ENCODE data around the gene DPP6. TPM values are rescaled to one million over a fixed set of nuclear protein-coding genes. Genes with fewer than 3 reads are reported as not detected.

DPP6 gene
- total and polyA plus RNA-seq, 9 of the 15 experiments (the other 6 are each of a cell fraction or from before 2014, with no cell fraction given), result not detected

DNA sequence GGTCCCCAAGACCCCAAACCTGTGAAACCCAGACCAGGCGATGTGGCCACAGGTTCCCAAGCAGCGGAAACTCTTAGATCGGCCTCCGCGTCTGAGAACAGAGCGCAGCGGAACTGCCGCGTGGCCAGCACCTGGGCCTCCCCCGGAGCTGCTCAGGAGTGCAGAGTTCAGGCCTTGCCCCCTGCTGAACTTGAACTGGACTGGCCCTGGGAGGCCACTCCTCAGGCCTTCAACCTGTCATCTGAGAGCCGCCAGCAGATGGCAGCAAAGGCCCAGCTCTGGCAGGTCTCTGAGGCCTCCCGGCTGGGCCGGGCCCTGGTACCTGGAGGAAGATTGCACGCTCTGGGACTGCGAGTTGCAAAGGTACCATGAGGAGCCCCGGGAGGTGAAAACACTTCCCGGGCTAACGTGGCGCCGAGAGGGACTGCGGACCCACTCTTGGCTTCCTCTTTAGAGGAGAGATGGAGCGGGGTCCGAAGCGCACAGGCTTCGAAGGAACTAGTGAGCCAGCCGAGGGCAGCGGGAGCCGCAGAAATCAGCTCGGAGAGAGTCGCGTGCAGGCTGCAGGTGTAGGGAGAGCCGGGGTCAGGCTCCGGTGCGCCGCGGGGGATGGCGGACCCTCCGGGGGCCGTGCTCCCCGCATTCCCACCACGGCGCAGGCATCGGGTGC, 861.6 kb downstream of the DPP6 start:
- DNase-seq (ENCODE audit: extremely low read depth in 1 of 4, low spot score in 3 of 4), result peak; percentile 87 to 97 (median 92)
- intact Hi-C loops (cut with micrococcal nuclease) (loop anchor here (5.0 kb wide), 1 partner anchor 279 kb away; no protein-coding TSS in a partner anchor), in situ Hi-C loops (cut with MboI) (no loop called here)
- H3K9me3 ChIP-seq (replicated peaks; ENCODE audit: control insufficient read depth, insufficient read depth, low read depth, low read length), result no peaks in the 10 kb centered on the region
- H3K4me2 ChIP-seq (ENCODE audit: insufficient read depth, low read length), result no peak overlapping the region
- H3K9ac ChIP-seq (ENCODE audit: insufficient read depth in 1 of 2, low read depth in 2 of 2, low read length in 2 of 2), result peak overlapping the region in 1 of 2 experiments; percentile 30; a peak in 1 of 4 replicates
- no peaks in the 10 kb centered on the region for H3K79me2 ChIP-seq (ENCODE audit: control insufficient read depth, insufficient read depth, low read length)
- H3K4me1 ChIP-seq (replicated peaks in 1 of 2; ENCODE audit: control insufficient read depth in 2 of 2, insufficient read depth in 2 of 2, low read length in 2 of 2), result peaks cover 0 to 20% of the 10 kb centered on the region in 2 experiments; a peak in 2 of 5 replicates
- POLR2A ChIA-PET, result interaction anchor here (0.6 kb wide), 1 partner anchor 10 kb away, joined by 4 read pairs; no protein-coding TSS in a partner anchor
- ATAC-seq, result peak; percentile 99
- no peaks in the 10 kb centered on the region for H4K20me1 ChIP-seq (replicated peaks; ENCODE audit: control insufficient read depth, insufficient read depth, low read length)
- no TSS peak for BruUV-seq (replicated peaks)
- FAIRE-seq, result peak; percentile 93
- peaks cover 26 to 92% of the 10 kb centered on the region in 2 experiments for H3K27me3 ChIP-seq (ENCODE audit: control insufficient read depth in 2 of 2, insufficient read depth in 2 of 2, low read length in 2 of 2)
- H3K4me3 ChIP-seq, result no peak overlapping the region
- no peaks in the 10 kb centered on the region for H3K36me3 ChIP-seq (ENCODE audit: control insufficient read depth, insufficient read depth, low read length)
- WGBS (ENCODE audit: insufficient coverage, low coverage, missing lambda C conversion rate), result 24% methylated on average over 40 of the region's 43 CpGs
- H2AFZ ChIP-seq (ENCODE audit: low read depth, low read length), result no peak overlapping the region
- H3K27ac ChIP-seq (ENCODE audit: extremely low read depth, low read depth, low read length), result no peak overlapping the region
- CTCF ChIA-PET (ENCODE audit: low intra/inter-chr PET ratio), result interaction anchor here (0.5 to 1.9 kb wide), 5 partner anchors 12 to 855 kb away, joined by 3 to 8 read pairs (median 5); no protein-coding TSS in a partner anchor
- no peaks in the 10 kb centered on the region for H3K9me1 ChIP-seq (ENCODE audit: control insufficient read depth, insufficient read depth, low read length)
- TF ChIP-seq TGIF2 (CRISPR knock-in tag; IDR thresholded peaks at IDR 0.05), result no peak
- TF ChIP-seq ZNF133 (CRISPR knock-in tag; IDR thresholded peaks at IDR 0.05), result no peak
- TF ChIP-seq, protein P1, sequence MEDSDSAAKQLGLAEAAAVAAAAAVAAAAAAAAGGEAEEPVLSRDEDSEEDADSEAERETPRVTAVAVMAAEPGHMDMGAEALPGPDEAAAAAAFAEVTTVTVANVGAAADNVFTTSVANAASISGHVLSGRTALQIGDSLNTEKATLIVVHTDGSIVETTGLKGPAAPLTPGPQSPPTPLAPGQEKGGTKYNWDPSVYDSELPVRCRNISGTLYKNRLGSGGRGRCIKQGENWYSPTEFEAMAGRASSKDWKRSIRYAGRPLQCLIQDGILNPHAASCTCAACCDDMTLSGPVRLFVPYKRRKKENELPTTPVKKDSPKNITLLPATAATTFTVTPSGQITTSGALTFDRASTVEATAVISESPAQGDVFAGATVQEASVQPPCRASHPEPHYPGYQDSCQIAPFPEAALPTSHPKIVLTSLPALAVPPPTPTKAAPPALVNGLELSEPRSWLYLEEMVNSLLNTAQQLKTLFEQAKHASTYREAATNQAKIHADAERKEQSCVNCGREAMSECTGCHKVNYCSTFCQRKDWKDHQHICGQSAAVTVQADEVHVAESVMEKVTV (CRISPR knock-in tag; IDR thresholded peaks at IDR 0.05), result peak; percentile 63; the same call in 1 of the 2 replicates
- TF ChIP-seq, protein P2, sequence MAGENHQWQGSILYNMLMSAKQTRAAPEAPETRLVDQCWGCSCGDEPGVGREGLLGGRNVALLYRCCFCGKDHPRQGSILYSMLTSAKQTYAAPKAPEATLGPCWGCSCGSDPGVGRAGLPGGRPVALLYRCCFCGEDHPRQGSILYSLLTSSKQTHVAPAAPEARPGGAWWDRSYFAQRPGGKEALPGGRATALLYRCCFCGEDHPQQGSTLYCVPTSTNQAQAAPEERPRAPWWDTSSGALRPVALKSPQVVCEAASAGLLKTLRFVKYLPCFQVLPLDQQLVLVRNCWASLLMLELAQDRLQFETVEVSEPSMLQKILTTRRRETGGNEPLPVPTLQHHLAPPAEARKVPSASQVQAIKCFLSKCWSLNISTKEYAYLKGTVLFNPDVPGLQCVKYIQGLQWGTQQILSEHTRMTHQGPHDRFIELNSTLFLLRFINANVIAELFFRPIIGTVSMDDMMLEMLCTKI (IDR thresholded peaks at IDR 0.05; ENCODE audit: partially characterized antibody), result no peak
- 0 out of 2 replicates have a peak, but pooled peaks have one; percentile 24 for TF ChIP-seq FOXP1 (CRISPR knock-in tag; IDR thresholded peaks at IDR 0.05)
- 0 out of 2 replicates have a peak, but pooled peaks have one; percentile 42 for TF ChIP-seq ZBTB7A (IDR thresholded peaks at IDR 0.05; ENCODE audit: borderline replicate concordance, control insufficient read depth, low read depth, low read length)
- no peak for TF ChIP-seq HOXB6 (CRISPR knock-in tag; IDR thresholded peaks at IDR 0.05; ENCODE audit: borderline replicate concordance)
- 0 out of 2 replicates have a peak, but pooled peaks have one; percentile 25 for TF ChIP-seq ATF7 (IDR thresholded peaks at IDR 0.05)
- TF ChIP-seq, protein P3, sequence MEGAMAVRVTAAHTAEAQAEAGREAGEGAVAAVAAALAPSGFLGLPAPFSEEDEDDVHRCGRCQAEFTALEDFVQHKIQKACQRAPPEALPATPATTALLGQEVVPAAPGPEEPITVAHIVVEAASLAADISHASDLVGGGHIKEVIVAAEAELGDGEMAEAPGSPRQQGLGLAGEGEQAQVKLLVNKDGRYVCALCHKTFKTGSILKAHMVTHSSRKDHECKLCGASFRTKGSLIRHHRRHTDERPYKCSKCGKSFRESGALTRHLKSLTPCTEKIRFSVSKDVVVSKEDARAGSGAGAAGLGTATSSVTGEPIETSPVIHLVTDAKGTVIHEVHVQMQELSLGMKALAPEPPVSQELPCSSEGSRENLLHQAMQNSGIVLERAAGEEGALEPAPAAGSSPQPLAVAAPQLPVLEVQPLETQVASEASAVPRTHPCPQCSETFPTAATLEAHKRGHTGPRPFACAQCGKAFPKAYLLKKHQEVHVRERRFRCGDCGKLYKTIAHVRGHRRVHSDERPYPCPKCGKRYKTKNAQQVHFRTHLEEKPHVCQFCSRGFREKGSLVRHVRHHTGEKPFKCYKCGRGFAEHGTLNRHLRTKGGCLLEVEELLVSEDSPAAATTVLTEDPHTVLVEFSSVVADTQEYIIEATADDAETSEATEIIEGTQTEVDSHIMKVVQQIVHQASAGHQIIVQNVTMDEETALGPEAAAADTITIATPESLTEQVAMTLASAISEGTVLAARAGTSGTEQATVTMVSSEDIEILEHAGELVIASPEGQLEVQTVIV (CRISPR knock-in tag; IDR thresholded peaks at IDR 0.05; ENCODE audit: borderline replicate concordance), result no peak
- TF ChIP-seq CC2D1A (IDR thresholded peaks at IDR 0.05), result 0 out of 2 replicates have a peak, but pooled peaks have one; percentile 21
- TF ChIP-seq ZNF146 (CRISPR knock-in tag; IDR thresholded peaks at IDR 0.05; ENCODE audit: unreplicated experiment), result no peak
- TF ChIP-seq ZFX (CRISPR knock-in tag; IDR thresholded peaks at IDR 0.05), result peak; percentile 35; the same call in 1 of the 2 replicates
- peak; percentile 91 for TF ChIP-seq SMC3 (conservative IDR thresholded peaks at IDR 0.05; ENCODE audit: insufficient read depth, low read depth, low read length)
- peak; percentile 50 for TF ChIP-seq RBM39 (optimal IDR thresholded peaks at IDR 0.05; ENCODE audit: low read depth, low read length)
